SW 1271 (cell line): ENCODE results near the gene PTGDS.
A peak's percentile ranks its signal among the peaks of the same experiment; 100 is the strongest.

Experiments
- DNase-seq, 2 experiments: peaks; one replicate each; lab custom pipeline; 2025; lab: John Stamatoyannopoulos, UW

Gene PTGDS

GRCh38 chr9:136977223-136977622 is at the start of gene PTGDS:
Gene PTGDS, plus strand, starts transcription at chr9:136977504. Its CDS starts 75 bp downstream, at chr9:136977579.
- DNase-seq, result no peak

GRCh38 chr9:136928591-136928990 is 48.7 kb upstream of the PTGDS start:
- DNase-seq, result no peak

DNA sequence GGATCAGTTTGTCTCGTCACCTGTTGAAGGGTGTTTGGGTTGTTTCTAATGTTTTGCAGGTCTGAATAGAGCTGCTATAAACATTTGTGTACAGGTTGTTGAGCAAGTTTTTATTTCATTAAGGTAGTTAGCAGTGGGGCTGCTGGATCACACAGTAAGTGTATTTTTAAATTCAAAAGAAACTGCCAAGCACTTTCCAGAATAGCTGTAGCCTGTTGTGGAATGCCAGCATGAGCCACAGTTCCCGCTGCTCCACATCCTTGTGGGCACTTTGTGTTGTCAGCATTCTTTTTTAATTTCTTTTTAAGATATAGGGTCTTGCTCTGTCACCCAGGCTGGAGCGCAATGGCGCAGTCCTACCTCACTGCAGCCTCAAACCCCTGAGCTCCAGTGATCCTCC is 47.3 kb upstream of the PTGDS start:
- DNase-seq, result no peak

GRCh38 chr9:136931611-136932130 is 45.6 kb upstream of the PTGDS start:
- DNase-seq, result no peak

- DNase-seq, result no peak
These were observed 43.0 kb upstream of the PTGDS start for GRCh38 chr9:136934277-136934676.

- no peak for DNase-seq
These were observed 41.7 kb upstream of the PTGDS start for GRCh38 chr9:136935651-136936050.

DNA sequence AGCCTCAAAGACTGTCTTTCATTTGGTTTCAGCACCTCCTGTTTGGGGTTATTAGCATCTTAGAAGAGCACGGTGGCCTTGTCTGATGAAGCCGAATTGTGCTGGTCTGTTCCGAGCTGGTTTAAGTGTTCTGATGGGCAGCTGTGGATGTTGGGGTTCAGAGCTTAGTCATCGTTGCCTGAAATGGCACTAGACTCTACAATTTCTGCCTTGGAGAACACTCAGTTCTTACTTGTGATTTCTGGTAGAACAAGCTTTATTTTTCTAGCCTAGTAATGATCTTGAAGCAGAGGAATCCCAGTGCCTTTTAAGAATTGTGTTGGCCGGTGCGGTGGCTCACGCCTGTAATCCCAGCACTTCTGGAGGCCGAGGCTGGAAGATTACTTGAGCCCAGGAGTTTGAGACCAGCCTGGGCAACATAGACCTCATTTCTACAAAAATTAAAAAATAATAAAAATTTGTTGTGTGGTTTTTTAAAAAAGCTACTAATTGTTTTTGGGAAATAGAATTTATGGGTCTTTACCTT is 40.6 kb upstream of the PTGDS start:
- no peak for DNase-seq

GRCh38 chr9:136937186-136938001 is 39.9 kb upstream of the PTGDS start:
- no peak for DNase-seq

- no peak for DNase-seq
These were observed 37.8 kb upstream of the PTGDS start for GRCh38 chr9:136939431-136939995.

- no peak for DNase-seq
These were observed 37.2 kb upstream of the PTGDS start for GRCh38 chr9:136939996-136940525.

- DNase-seq, result no peak
These were observed 36.6 kb upstream of the PTGDS start for GRCh38 chr9:136940526-136941230.

DNA sequence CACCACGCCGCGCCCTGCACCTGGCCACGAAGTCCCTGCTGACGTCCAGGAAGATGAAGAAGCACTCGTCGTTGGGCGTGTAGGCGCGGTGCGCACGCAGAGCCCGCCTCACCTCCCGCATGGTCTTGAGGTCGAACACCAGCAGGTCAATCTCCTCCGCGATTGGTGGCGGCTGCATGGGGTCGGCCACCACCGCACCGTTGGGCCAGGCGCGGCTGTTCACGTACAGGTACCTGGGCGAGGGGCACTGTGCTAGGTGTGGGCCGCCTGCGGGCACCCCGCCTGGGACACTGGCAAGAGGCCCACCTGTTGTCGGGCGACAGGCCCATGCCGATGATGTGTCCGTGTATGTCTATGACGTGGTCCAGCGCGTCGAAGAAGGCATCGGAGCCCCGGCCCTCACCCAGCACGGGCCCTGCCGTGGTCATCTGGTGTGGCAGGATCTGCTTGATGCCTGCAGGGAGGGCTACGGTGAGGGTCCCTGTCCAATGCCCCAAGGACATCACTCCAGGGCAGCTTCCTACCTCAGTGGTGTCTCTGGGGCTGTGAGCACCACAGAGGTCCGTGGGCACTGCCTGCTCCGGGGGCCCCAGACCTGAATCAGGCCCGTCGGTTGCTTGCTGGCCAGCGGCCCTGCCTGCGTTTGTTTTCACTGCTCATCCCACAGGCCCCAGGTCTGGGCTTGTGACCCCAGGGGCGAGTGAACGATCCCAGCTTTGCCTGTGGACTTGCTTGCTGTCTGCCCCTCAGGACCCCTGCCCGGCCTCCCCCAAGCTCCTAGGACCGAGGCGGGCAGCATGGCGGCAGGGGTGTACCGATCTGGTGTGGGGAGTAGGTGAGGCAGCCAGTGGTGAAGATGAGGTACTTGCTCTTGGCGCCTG is 35.8 kb upstream of the PTGDS start:
- no peak for DNase-seq

DNA sequence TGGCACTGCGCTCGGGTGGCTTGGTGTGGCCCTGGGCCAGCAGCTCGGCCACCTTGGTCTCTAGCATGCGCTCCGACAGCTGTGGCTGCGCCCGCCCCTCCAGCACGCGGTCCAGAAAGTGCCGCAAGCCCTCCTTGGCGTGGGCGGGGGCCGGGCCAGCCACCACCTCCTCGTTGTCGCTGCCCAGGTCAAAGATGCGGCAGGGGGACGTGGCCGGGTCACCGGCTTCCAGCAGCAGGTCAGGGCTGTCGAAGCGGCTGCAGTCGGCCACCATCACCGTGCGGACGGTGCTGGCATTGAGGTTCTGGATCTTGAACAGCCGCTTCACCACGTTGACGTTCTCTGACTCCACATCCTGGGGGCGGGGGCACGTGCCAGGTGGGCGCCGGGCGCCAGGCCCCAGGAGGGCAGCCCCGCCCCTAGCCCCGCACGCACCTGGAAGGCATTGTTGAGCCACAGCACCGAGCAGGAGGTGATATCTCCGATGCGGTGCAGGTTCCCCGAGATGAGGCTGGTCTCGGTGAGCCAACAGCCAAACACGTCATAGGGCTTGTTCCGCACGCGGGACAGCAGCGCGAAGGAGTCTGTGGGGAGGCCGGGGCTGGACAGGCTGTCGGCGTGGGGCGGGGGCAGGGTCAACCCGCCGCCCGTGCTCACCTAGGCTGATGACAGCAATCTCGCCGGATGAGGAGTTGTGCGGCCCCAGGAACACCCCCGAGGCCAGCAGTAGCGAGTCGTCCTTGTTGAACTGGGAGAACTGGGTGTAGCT is 35.0 kb upstream of the PTGDS start:
- no peak for DNase-seq

DNA sequence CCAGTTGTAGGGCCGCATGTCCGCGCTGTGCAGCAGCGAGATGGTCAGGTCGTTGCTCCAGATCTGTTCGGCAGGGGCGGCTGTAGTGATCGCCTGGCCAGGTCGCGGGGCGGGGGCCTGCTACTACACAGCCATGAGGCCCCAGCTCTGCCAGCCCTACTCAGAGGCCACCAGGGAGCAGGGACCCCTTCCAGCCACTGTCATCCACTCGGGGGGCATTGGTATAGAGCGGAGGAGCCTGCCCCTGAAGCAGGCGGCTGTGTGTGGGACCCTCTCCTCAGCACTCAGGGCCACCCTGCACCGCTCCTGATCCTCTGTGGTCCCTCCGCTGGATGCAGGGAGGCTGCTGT is 34.4 kb upstream of the PTGDS start:
- no peak for DNase-seq

DNA sequence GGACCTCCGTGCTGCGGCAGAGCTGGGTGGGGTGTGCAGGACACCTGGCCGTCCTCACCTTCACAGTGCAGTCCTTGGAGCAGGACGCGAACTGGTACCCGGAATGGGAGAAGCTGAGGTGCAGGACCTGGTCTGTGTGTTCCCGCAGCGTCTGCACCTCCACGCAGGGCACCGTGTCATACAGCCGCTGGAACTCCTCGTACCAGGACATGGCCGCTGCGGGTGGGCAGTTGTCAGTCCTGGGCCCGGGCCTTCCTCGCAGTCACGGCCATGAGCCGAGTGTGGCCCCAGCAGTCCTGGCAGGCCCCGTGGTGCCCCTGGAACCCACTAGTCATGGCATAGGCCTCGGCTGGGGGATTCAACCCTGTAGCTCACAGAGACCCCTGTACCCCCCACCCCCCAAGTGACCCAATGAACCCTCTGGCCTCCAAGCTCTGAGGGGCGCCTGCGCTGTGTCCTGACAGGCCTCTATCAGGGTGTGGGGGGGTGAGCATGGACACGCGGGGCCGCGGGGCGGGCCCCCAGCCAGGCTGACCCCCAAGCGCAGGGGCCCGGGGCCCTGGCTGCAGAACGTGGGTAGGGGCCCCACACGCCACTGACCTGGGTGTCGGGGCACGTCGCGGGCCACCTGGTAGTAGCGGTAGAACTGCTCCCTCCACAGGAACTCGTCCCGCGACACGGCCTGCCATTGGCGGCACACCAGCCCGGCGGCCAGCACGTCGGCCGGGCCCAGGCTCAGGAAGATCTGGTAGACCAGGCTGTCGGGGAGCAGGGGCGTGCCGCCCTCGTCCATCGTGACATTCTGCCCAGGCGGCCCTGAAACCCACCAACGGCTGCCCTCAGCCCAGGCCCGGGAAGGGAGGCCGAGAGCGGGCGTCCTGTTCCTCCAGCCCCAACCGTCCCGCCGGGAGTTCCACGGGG is 33.8 kb upstream of the PTGDS start:
- peak in 1 of 2 experiments; percentile 35 for DNase-seq

DNA sequence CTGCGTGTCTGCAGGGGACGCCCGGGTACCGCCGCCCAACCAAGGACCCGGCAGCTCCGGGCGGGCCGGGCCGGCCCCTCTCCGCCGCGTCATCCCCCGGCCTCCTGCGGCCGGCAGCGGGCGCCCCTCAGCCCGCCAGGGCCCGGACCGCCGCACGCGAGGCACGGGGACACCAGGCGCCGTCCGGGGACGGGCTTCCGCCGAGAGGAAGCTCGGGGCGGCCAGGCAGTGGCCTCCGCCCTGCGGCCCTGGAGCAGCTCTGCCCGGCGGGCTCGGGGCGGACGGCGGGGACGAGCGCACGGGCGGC is 33.1 kb upstream of the PTGDS start:
- no peak for DNase-seq

DNA sequence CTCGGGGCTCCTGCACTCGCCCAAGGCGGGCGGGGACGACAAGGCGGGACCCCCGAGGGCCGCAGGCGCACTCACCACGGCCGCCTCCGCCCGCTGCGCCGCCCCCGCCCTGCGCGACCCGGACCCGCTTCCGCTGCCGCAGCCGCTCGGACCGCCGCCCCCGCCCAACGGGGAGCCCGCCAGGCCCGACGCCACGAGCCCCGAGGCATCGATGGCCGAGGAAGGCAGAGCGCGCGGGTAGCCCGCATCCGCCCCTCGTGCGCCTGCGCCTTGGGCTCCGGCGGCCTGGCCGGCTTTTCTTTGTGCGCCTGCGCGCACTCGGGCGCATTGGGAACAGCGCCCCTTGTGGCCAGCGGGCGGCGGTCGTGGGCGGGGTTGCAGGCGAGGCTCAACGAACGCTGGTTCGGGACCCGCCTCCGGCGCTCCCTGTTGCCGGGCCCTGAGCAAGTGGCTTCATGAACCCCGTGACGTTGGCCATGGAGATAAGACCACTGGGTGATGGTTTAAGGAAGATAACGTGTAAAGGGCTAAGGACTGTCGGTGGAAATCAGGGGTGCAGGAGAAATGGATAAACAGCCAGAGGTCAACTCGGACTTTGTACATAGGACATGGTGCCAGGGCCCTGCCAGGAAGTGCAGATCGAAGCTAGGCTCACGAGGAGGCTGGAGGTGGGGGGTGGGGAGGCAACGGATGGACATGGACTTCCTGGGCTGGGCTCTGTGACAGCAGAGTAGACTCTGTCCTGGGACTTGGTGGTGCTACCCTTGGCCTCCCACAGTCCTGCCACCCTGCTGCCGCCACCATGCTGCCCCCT is 32.6 kb upstream of the PTGDS start, which contains the start of the genes C8G and FBXW5:
Gene C8G, plus strand, starts transcription at position 725 of the 814 bp plus-strand sequence. Its CDS starts 78 bp downstream, at position 803.
Gene FBXW5, minus strand, starts transcription at position 220 of the 814 bp plus-strand sequence. CDS start 655 bp downstream, outside the sequence.
- peak; percentile 72 to 90 for DNase-seq
